H9 (cell line): ENCODE data around the gene TENM4. TPM values are rescaled to one million over a fixed set of nuclear protein-coding genes. Genes with fewer than 3 reads are reported as not detected.

Experiments
- DNase-seq: peaks from one replicate; pipeline ENCODE4 v3.0.0-alpha.2; 2017
- H2AFZ ChIP-seq: one replicate; pipeline ENCODE4 v1.6.1; 2013; ENCODE audit warnings: mild to moderate bottlenecking, low read length, control low read depth, moderate library complexity
- H2AK5ac ChIP-seq: 2 replicates; pipeline ENCODE4 v1.6.1; 2013; ENCODE audit warnings: low read length, control low read depth, mixed read lengths; ENCODE audit not compliant: insufficient read length
- H2BK120ac ChIP-seq: one replicate; pipeline ENCODE4 v1.6.1; 2013; ENCODE audit warnings: low read depth, mild to moderate bottlenecking, low read length, control low read depth, inconsistent platforms; ENCODE audit not compliant: poor library complexity, severe bottlenecking
- H2BK12ac ChIP-seq: 2 replicates; pipeline ENCODE4 v1.6.1; 2013; ENCODE audit warnings: low read length, control low read depth, mixed read lengths, low read depth; ENCODE audit not compliant: insufficient read length
- H2BK15ac ChIP-seq: 2 replicates; pipeline ENCODE4 v1.6.1; 2013; ENCODE audit warnings: low read depth, low read length, control low read depth
- H2BK20ac ChIP-seq: one replicate; pipeline ENCODE4 v1.6.1; 2013; ENCODE audit warnings: low read depth, mild to moderate bottlenecking, low read length, control low read depth, inconsistent platforms; ENCODE audit not compliant: poor library complexity, severe bottlenecking
- H2BK5ac ChIP-seq: 2 replicates; pipeline ENCODE4 v1.6.1; 2013; ENCODE audit warnings: low read length, control low read depth, mixed read lengths; ENCODE audit not compliant: insufficient read length
- H3K14ac ChIP-seq: 2 replicates; pipeline ENCODE4 v1.6.1; 2013; ENCODE audit warnings: low read length, control low read depth; ENCODE audit not compliant: insufficient read depth
- H3K18ac ChIP-seq: 2 replicates; pipeline ENCODE4 v1.6.1; 2013; ENCODE audit warnings: low read depth, mild to moderate bottlenecking, mixed read lengths, low read length, control low read depth; ENCODE audit not compliant: insufficient read length
- H3K23ac ChIP-seq: 2 replicates; pipeline ENCODE4 v1.6.1; 2013; ENCODE audit warnings: low read length, control low read depth, mixed read lengths, low read depth; ENCODE audit not compliant: insufficient read length
- H3K23me2 ChIP-seq: 2 replicates; pipeline ENCODE4 v1.6.1; 2013; ENCODE audit warnings: low read depth, mild to moderate bottlenecking, mixed read lengths, low read length, control low read depth; ENCODE audit not compliant: insufficient read length, poor library complexity, severe bottlenecking
- H3K27ac ChIP-seq: 2 replicates; pipeline ENCODE4 v1.5.1; 2013; ENCODE audit warnings: low read length, control low read depth, mixed read lengths, low read depth; ENCODE audit not compliant: insufficient read length
- H3K27me3 ChIP-seq: 2 replicates; pipeline ENCODE4 v1.6.1; 2013; ENCODE audit warnings: low read length, control low read depth, inconsistent platforms; ENCODE audit not compliant: insufficient read depth
- H3K4ac ChIP-seq: 2 replicates; pipeline ENCODE4 v1.6.1; 2013; ENCODE audit warnings: low read depth, mild to moderate bottlenecking, control low read depth, inconsistent platforms, low read length, moderate library complexity
- H3K4me1 ChIP-seq: 2 replicates; pipeline ENCODE4 v1.6.1; 2013; ENCODE audit warnings: low read length, control low read depth, inconsistent platforms; ENCODE audit not compliant: insufficient read depth
- H3K4me2 ChIP-seq: 2 replicates; pipeline ENCODE4 v1.6.1; 2013; ENCODE audit warnings: low read length, control low read depth, mixed read lengths; ENCODE audit not compliant: insufficient read length, insufficient read depth
- H3K56ac ChIP-seq: 2 replicates; pipeline ENCODE4 v1.6.1; 2013; ENCODE audit warnings: low read depth, mild to moderate bottlenecking, mixed read lengths, low read length, control low read depth; ENCODE audit not compliant: insufficient read length
- H3K79me1 ChIP-seq: 2 replicates; pipeline ENCODE4 v1.6.1; 2013; ENCODE audit warnings: low read depth, mild to moderate bottlenecking, moderate library complexity, low read length, control low read depth, inconsistent platforms; ENCODE audit not compliant: insufficient read depth, poor library complexity, severe bottlenecking
- H3K79me2 ChIP-seq: 2 replicates; pipeline ENCODE4 v1.6.1; 2013; ENCODE audit warnings: low read length, control low read depth, inconsistent platforms; ENCODE audit not compliant: insufficient read depth
- H3K9ac ChIP-seq: 2 replicates; pipeline ENCODE4 v1.6.1; 2013; ENCODE audit warnings: low read length, control low read depth, mixed read lengths; ENCODE audit not compliant: insufficient read length; ENCODE audit errors: extremely low read depth
- H3K9me3 ChIP-seq: one replicate; pipeline ENCODE4 v1.6.1; 2013; ENCODE audit warnings: low read depth, low read length, inconsistent platforms; ENCODE audit not compliant: control insufficient read depth
- H3T11ph ChIP-seq: one replicate; pipeline ENCODE4 v1.6.1; 2013; ENCODE audit warnings: mild to moderate bottlenecking, low read length, control low read depth, inconsistent platforms
- H4K20me1 ChIP-seq: one replicate; pipeline ENCODE4 v1.6.1; 2013; ENCODE audit not compliant: control insufficient read depth, insufficient read length, insufficient read depth
- H4K5ac ChIP-seq: 2 replicates; pipeline ENCODE4 v1.6.1; 2013; ENCODE audit warnings: low read depth, mild to moderate bottlenecking, mixed read lengths, low read length, control low read depth; ENCODE audit not compliant: insufficient read length
- H4K8ac ChIP-seq: replicated peaks from 2 replicates; pipeline ENCODE4 v1.6.1; 2013; ENCODE audit warnings: low read length, control low read depth, mixed read lengths, low read depth; ENCODE audit not compliant: insufficient read length
- H4K91ac ChIP-seq: 2 replicates; pipeline ENCODE4 v1.6.1; 2013; ENCODE audit warnings: low read depth, mild to moderate bottlenecking, moderate library complexity, mixed read lengths, low read length, control low read depth; ENCODE audit not compliant: insufficient read length
- H3K27ac Mint-ChIP-seq, 3 experiments: 2 replicates in 2 of 3; 3 replicates in 1 of 3; pipeline ENCODE4 v1.8.0; 2020 to 2021; ENCODE audit warnings: mixed read lengths in 3 of 3, mild to moderate bottlenecking in 1 of 3, moderate library complexity in 1 of 3
- H3K27me3 Mint-ChIP-seq: 2 replicates; pipeline ENCODE4 v1.8.0; 2021; ENCODE audit warnings: low read depth, mild to moderate bottlenecking, moderate library complexity, mixed read lengths
- H3K36me3 Mint-ChIP-seq, 3 experiments: 2 replicates in 2 of 3; 3 replicates in 1 of 3; pipeline ENCODE4 v1.8.0; 2020 to 2021; ENCODE audit warnings: low read depth in 3 of 3, mixed read lengths in 3 of 3; ENCODE audit not compliant: insufficient read depth in 1 of 3
- H3K4me1 Mint-ChIP-seq, 2 experiments: 2 replicates each; pipeline ENCODE4 v1.8.0; 2020; ENCODE audit warnings: mixed read lengths in 2 of 2
- H3K4me3 Mint-ChIP-seq, 2 experiments: 2 replicates in 1 of 2; 3 replicates in 1 of 2; pipeline ENCODE4 v1.8.0; 2020 to 2021; ENCODE audit warnings: mild to moderate bottlenecking in 2 of 2, mixed read lengths in 2 of 2, moderate library complexity in 1 of 2
- H3K9me3 Mint-ChIP-seq, 2 experiments: 2 replicates in 1 of 2; 3 replicates in 1 of 2; pipeline ENCODE4 v1.8.0; 2020; ENCODE audit warnings: mild to moderate bottlenecking in 2 of 2, mixed read lengths in 2 of 2, moderate library complexity in 1 of 2
- WGBS: extraction: QIAGEN DNeasy Blood & Tissue Kit; methylation state at CpG from one replicate; pipeline ENCODE4 v1.1.7; 2013; ENCODE audit warnings: missing lambda C conversion rate, low lambda C conversion rate, mixed read lengths; ENCODE audit not compliant: insufficient read length; ENCODE audit errors: extremely low coverage; 5-methylcytosine and 5-hydroxymethylcytosine counted together
- total RNA-seq: library from RNA; stranded (reverse); gene quantifications from 2 replicates; pipeline ENCODE4 v1.2.1, GENCODE V29; 2021
- TF ChIP-seq, protein P1 (sequence below): fragments of 200-600 bp; sonication (generic); conservative IDR thresholded peaks from 3 replicates; pipeline ENCODE4 v1.8.0; 2021; ENCODE audit warnings: antibody characterized with exemption, mild to moderate bottlenecking

Gene TENM4
- total RNA-seq, 1 experiment from 2014 or later: 4.6 TPM

- peak overlapping the region; percentile 74 for H3K4me2 ChIP-seq
- H4K8ac ChIP-seq: no peak overlapping the region
- TF ChIP-seq, protein P1, sequence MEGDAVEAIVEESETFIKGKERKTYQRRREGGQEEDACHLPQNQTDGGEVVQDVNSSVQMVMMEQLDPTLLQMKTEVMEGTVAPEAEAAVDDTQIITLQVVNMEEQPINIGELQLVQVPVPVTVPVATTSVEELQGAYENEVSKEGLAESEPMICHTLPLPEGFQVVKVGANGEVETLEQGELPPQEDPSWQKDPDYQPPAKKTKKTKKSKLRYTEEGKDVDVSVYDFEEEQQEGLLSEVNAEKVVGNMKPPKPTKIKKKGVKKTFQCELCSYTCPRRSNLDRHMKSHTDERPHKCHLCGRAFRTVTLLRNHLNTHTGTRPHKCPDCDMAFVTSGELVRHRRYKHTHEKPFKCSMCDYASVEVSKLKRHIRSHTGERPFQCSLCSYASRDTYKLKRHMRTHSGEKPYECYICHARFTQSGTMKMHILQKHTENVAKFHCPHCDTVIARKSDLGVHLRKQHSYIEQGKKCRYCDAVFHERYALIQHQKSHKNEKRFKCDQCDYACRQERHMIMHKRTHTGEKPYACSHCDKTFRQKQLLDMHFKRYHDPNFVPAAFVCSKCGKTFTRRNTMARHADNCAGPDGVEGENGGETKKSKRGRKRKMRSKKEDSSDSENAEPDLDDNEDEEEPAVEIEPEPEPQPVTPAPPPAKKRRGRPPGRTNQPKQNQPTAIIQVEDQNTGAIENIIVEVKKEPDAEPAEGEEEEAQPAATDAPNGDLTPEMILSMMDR: no peak
- H3K4me1 ChIP-seq: peaks cover 5% of the 10 kb centered on the region; the same call in 1 of the 2 replicates
- H3K4me3 Mint-ChIP-seq: peak overlapping the region; percentile 72 to 92
- H3T11ph ChIP-seq: no peak overlapping the region
- H2BK20ac ChIP-seq: no peak overlapping the region
- H3K23me2 ChIP-seq: peaks cover 34% of the 10 kb centered on the region
- peak overlapping the region; percentile 21 for H3K18ac ChIP-seq
- H3K14ac ChIP-seq: no peak overlapping the region
- peak overlapping the region in 1 of 3 experiments; percentile 80; a peak in 3 of 7 replicates for H3K27ac Mint-ChIP-seq
- H3K9ac ChIP-seq: no peak overlapping the region
- H3K4ac ChIP-seq: no peak overlapping the region
- H3K9me3 Mint-ChIP-seq: peaks cover 0 to 3% of the 10 kb centered on the region in 2 experiments; a peak in 1 of 5 replicates
- H4K91ac ChIP-seq: no peak overlapping the region
- DNase-seq: peak; percentile 61
- H4K5ac ChIP-seq: no peak overlapping the region
- no peak overlapping the region for H2AK5ac ChIP-seq
- H2BK120ac ChIP-seq: no peak overlapping the region
- no peak overlapping the region for H2BK5ac ChIP-seq
- peaks cover 45 to 49% of the 10 kb centered on the region in 2 experiments for H3K4me1 Mint-ChIP-seq
- no peak overlapping the region for H3K56ac ChIP-seq
- H3K79me1 ChIP-seq: no peaks in the 10 kb centered on the region
- no peaks in the 10 kb centered on the region for H3K79me2 ChIP-seq
- H3K27ac ChIP-seq: no peak overlapping the region
- peaks cover 92% of the 10 kb centered on the region for H3K27me3 Mint-ChIP-seq
- no peaks in the 10 kb centered on the region for H3K9me3 ChIP-seq
- no peak overlapping the region for H2BK12ac ChIP-seq
- peaks cover 0 to 6% (median 0%) of the 10 kb centered on the region in 3 experiments; a peak in 3 of 7 replicates for H3K36me3 Mint-ChIP-seq
- no peak overlapping the region for H2AFZ ChIP-seq
- no peak overlapping the region for H2BK15ac ChIP-seq
- WGBS: no CpG with 5 or more reads among the region's 31 CpGs
- H3K23ac ChIP-seq: no peak overlapping the region
- no peaks in the 10 kb centered on the region for H4K20me1 ChIP-seq
- H3K27me3 ChIP-seq: peaks cover 46% of the 10 kb centered on the region
Measured at GRCh38 chr11:79437981-79438630, 2.7 kb downstream of the TENM4 start.
